ENCODE data around the gene BHLHE41.

- peak; percentile 76 for TF ChIP-seq EZH2 (IDR thresholded peaks at IDR 0.05)
- peak; percentile 95 for TF ChIP-seq EZH2phosphoT487 (IDR thresholded peaks at IDR 0.05)
Measured at GRCh38 chr12:26122681-26123481, 2.0 kb downstream of the BHLHE41 start.
